Pons (tissue), 1 donor: ENCODE results near the gene PRSS33.

Experiments
- DNase-seq: peaks from one replicate; pipeline ENCODE4 v3.0.0-alpha.2; 2016; ENCODE audit warnings: low spot score

PRSS33 gene

GRCh38 chr16:2820836-2821486, 33.6 kb upstream of the PRSS33 start:
- no peak for DNase-seq

DNA sequence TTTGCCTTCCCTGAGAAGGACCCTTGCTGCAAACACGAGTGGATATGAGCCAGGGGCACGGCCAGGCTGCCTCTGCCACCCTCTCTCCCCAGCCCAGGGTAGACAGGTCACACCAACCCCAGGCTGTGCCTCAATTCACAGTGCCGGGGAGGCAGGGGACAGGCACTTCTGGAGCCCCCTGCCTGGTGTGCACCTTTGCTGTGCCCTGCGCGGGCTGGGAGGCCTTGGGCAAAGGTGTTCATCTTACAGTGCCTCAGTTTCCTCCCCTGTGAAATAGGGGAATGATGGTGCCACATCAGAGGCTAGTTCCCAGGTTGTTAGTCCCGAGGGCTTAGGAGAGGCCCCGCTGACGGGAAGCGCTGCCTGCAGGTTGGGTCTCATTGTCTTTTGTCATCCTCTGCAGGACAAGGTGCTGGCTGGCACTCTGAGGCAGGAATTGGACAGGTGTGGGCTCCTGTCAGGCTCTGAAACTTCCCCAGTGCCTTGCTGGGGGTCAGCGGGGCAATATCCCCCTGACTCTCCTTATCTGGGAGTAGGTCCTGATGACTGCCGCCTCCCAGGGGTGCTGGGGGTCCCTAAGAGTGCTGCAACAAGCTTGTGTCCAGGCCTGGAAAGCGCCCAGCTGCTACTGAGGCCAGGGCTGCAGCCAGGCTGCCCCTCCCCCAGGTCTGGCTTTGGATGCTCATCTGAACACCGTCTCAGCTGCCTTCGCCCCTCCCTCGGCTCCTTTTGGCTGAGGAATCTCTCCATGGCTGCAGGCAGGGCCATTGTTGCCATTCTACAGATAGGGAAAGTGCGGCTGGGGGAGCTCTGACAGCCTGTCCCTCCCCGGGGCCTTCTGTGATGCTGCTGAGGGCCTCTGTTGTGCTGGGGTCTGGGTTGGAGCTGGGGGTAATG, 32.8 kb upstream of the PRSS33 start:
- no peak for DNase-seq

DNA sequence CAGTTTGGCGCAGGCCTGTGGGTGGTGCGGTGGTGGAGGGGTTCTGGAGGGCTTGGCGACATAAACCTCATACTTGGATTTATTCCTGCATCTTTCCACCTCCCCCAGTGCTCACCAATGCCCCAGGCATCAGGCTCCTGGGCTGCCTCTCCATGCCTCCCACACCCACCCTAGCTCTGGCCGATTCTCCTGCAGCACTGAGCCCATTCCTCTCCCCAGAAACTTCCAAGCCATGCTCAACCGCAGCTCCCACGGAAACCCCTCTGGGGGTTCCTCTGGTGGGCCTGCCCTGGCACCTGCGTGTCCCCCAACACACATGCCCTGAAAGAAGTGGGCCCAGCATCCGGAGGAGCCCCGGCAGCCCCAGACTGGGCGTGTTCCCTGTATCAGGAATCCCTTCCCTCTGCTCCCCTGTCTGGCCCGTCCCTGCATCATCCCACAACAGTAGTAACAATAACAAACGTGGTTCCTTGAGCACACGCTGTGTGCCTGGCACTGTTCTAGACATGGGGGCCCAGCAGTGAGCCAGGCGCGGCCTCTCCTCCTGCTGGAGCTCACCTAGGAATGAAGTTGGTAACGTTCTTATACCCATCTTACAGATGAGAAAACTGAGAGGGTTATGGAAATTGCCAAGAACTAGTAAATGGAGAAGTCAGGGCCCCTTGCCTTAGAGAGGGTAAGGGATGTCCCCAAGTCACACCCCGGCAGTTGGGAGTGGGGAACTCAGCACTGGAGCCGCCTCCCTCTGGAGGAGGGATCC, 32.0 kb upstream of the PRSS33 start:
- DNase-seq, result no peak

DNA sequence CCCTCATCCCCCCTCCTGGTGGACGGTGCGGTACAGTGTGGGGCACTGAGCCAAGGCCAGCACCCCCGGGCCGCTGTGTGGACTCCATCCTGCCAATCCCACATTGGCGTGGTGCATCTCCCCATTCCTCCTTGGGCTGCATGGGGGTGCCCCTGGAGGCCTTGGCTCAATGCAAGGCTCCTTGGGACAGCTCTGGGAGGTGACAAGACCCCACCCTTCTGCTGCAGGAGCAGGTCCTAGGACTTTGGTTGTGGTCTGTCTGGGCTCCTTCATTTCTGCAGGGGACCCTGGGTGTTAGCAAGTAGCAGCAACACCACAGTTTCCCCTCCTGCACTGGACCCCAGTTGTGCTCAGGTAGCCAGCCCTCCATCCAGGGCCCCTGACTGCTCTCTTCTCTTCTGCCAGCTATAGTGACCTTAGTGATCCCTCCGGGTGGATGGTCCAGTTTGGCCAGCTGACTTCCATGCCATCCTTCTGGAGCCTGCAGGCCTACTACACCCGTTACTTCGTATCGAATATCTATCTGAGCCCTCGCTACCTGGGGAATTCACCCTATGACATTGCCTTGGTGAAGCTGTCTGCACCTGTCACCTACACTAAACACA, 31.0 kb upstream of the PRSS33 start:
- no peak for DNase-seq

- no peak for DNase-seq
Measured at GRCh38 chr16:2817340-2818271, 30.2 kb upstream of the PRSS33 start.

DNA sequence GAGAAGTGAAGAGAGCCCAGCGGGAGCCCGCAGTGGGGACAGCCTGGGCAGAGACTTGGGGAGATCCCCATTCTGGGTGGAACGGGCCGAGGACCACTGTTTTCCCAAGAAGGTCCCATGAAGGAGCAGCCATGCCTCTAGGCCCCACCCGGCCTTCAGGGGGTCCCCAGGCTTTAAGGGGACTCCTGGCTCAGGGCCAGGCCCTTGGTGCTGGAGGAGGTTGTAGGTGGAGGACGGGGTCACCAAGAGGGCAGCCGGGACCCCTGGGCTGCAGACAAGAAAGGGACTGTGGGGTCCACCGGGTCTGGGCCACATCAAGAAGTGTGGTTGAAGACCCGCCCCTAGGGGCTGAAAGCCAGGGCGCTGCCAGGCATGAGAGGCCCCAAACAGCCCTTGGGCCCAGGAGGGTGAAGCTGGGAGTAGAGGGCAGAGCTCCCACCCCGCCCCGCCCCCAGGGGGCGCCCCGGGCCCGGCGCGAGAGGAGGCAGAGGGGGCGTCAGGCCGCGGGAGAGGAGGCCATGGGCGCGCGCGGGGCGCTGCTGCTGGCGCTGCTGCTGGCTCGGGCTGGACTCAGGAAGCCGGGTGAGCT, 29.5 kb upstream of the PRSS33 start, which contains the start of gene PRSS21:
PRSS21 (plus strand) TSS at position 487 of the 589 bp plus-strand sequence; CDS start at position 519, 32 bp downstream.
- no peak for DNase-seq

DNA sequence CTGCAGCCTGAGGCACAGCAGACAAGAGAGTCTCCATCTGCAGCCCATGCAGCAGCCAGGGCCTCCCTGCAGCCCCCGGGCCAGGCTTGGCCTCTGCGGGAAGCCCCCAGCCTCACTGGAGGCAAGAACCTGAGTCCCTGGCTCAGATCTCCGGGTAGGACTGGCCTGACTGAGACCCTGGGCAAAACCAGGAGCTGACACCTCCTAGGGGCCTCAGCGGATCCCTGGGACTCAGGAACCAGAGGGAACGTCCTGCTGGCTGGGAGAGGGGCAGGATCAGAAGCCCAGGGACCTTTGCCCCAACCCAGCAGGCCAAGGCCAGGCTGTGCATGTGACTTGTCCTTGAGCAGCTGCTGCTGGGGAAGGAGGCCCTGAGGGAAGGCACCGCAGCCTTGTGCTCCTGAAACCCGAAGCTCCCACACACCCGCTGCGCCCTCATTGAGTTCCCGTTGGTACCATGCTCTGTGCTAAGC, 28.0 kb upstream of the PRSS33 start:
- no peak for DNase-seq

DNA sequence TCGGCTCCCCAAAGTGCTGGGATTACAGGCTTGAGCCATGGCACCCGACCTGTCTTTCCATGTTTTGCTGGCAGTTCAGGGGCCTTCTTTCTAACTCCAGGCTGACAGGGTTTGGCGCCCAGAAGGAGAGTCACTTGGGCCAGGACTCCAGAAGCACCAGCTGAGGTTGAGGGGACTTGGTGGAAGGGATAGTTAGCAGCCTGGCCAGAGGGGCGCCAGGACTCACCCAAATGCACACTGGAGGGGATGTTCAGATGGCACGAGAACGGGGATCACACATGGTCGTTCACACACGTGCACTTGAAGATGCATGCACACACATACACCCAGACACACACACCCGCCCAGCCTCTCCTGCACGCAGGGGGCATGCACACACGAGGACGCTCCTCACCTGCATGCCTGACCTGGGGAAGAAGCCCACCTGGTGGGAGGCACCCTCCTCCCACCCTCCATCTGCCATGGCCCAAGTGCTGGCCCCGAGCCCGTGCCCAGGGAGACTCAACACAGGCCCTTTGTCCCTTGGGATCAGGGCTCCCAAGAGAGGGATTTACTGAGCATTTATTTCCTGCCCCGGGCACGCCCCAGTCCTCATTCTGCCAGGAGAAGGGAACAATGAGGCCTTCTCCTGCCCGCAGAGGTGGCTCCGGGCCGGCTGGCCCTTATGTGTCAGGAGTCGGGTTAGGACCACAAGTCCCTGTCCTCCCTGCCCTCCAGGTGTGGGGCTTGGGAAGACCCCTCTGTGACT, 27.4 kb upstream of the PRSS33 start:
- DNase-seq, result no peak

DNA sequence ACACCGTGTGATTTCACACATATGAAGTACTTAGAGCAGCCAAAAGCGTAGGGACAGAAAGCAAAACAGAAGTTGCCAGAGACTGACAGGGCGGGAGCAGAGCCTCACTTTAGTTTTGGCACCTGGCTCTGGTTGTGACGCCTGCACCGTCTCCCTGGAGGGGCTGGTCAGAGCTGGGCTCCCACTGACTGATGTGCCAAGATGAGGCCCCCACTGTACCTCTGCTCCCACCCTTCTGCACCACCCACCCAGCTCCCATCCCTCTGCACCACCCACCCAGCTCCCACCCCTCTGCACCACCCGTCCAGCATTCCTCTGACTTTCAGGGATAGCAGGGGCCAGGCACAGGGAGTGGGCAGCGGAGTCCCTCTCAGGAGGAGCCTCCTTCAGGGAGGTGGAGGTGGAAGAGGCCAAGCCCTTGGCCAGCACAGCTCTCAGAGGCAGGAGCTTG, 26.4 kb upstream of the PRSS33 start:
- no peak for DNase-seq

- DNase-seq, result no peak
Measured at GRCh38 chr16:2811703-2812471, 24.5 kb upstream of the PRSS33 start.

DNA sequence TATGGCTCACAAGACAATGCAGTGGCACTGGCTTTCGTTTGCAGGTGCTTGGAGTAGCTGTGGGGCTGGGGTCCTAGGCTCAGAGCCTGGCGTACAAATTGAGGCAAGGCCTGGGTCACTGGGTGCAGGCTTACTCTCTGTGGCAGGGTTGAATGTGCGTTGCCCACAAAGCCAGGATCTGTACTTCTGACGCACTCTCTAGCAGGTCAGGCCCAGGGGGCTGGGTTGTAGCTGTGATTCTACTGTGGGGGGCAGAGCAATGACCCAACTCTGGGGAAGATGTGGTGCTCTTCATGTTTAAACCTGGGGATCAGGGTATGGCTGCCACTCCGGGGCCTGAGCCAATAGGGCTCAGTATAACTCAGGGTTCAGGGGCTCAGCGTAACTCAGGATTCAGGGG, 23.3 kb upstream of the PRSS33 start:
- DNase-seq, result no peak

DNA sequence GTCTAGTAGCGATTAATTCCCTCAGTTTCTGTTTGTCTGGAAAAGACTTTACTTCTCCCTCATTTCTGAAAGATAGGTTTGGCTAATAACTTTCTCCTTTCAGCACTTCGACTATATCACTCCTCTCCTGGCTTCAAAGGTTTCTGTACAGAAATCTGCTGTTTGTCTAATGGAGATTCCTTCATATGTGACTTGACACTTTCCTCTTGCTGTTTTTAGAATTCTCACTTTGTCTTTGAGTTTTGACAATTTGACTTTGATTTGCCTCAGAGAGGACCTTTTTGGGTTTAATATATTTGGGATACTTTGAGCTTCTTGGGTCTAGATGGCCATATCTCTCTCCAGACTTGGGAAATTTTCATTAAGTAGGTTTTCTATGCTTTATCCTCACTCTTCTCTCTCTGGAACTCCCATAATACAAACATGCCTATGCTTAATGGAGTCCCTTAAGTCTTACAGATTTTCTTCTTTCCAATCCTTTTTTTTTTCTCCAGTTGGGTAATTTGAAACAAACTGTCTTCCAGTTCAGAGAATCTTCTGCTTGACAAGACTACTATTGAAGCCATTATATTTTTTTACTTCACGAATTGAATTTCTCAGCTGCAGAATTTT, 21.9 kb upstream of the PRSS33 start:
- DNase-seq, result no peak

- no peak for DNase-seq
Measured at GRCh38 chr16:2808181-2808580, 20.8 kb upstream of the PRSS33 start.

DNA sequence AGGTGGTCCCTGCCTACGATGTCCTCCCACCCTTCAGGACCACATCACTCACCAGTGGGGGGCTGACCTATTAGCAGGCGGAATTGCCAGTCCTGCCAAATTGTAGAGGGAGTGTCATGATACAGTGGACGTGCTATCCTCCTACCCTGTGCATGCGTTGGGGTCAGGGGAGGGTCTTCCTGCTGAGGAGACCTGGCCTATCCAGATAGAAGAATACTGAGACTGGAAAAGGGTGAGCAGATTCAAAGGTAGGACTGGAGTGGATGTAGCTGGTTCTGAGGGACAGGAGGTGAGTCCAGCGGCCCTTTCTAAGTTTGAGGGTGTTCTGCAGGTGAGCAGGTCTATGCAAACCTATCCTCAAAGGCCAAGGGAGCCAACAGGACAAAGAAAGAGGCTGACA, 18.9 kb upstream of the PRSS33 start:
- no peak for DNase-seq

- DNase-seq, result no peak
Measured at GRCh38 chr16:2804728-2805127, 17.4 kb upstream of the PRSS33 start.

DNA sequence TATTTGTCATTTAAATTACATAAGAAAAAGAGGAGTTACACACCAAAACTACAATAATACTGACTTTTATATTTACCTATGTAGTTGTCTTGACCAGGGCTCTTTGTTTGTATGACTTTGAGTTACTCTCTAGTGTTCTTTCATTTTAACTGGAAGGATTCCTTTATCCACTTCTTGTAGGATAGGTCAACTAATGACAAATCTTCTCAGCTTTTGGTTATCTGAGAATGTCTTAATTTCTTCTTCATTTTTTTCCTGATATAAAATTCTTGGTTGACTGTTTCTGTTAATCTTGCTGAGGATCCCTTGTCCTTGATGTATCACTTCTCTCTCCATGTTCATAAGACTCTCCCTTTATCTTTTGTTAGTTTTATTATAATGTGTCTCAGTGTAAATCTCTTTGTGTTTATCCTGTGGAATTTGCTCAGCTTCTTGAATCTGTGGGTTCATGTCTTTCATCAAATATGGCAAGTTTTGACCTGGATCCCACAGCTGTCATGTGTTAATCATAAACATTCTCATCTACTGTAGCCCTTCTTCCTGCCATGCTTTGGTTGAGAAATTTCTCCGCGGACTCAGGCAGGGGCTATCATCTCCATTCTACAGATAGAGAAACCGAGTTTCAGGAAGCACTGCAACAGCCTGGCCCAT, 16.3 kb upstream of the PRSS33 start:
- no peak for DNase-seq

- DNase-seq, result no peak
Measured at GRCh38 chr16:2799859-2800226, 12.5 kb upstream of the PRSS33 start.
